ENCODE data around the gene TIMP4.

TIMP4 gene

GRCh38 chr3:12194669-12195161 is 36.0 kb upstream of the TIMP4 start:
- H3K9ac ChIP-seq (ENCODE audit: insufficient read length, low read depth) = no peak overlapping the region
- H3K4me1 ChIP-seq (ENCODE audit: insufficient read depth, insufficient read length) = no peaks in the 10 kb centered on the region
- TF ChIP-seq ZNF274 (IDR thresholded peaks at IDR 0.05; ENCODE audit: low read depth, low read length) (no peak), SUZ12 (IDR thresholded peaks at IDR 0.05; ENCODE audit: extremely low read depth, insufficient read depth, insufficient read length) (no peak), YY1 (IDR thresholded peaks at IDR 0.05; ENCODE audit: insufficient read depth, insufficient read length) (no peak)
- no peaks in the 10 kb centered on the region for H3K36me3 ChIP-seq (ENCODE audit: insufficient read depth, insufficient read length, low read length)
- no peak for DNase-seq (ENCODE audit: low read depth, low spot score)
- no peak overlapping the region for H3K4me3 ChIP-seq (ENCODE audit: insufficient read length, low read depth)
- H3K9me3 ChIP-seq (ENCODE audit: insufficient read depth, low read length) = no peaks in the 10 kb centered on the region
- H3K27me3 ChIP-seq (ENCODE audit: insufficient read depth, insufficient read length) = no peaks in the 10 kb centered on the region

DNA sequence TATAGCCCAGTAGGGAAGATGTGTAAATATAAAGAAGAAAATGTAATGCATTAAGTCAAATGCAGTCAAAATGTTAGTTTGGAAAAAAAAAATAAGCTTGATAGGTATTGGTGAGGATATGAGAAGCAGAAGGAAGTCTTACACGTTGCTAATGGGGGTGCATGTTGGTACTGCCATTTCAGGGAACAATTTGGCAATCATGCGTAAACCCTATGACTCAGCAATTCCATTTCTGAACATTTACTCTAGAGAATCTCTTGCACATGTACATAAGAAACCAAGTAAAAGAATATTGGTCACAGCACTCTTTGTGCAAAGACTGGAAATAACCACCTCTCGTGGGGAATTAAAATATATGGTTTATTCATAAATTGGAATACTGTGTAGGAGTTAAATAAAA is 35.5 kb upstream of the TIMP4 start:
- H3K9ac ChIP-seq (ENCODE audit: insufficient read length, low read depth) = no peak overlapping the region
- H3K4me1 ChIP-seq (ENCODE audit: insufficient read depth, insufficient read length) = no peaks in the 10 kb centered on the region
- TF ChIP-seq SUZ12 (IDR thresholded peaks at IDR 0.05; ENCODE audit: extremely low read depth, insufficient read depth, insufficient read length) (no peak), ZNF274 (IDR thresholded peaks at IDR 0.05; ENCODE audit: low read depth, low read length) (no peak), YY1 (IDR thresholded peaks at IDR 0.05; ENCODE audit: insufficient read depth, insufficient read length) (no peak)

DNA sequence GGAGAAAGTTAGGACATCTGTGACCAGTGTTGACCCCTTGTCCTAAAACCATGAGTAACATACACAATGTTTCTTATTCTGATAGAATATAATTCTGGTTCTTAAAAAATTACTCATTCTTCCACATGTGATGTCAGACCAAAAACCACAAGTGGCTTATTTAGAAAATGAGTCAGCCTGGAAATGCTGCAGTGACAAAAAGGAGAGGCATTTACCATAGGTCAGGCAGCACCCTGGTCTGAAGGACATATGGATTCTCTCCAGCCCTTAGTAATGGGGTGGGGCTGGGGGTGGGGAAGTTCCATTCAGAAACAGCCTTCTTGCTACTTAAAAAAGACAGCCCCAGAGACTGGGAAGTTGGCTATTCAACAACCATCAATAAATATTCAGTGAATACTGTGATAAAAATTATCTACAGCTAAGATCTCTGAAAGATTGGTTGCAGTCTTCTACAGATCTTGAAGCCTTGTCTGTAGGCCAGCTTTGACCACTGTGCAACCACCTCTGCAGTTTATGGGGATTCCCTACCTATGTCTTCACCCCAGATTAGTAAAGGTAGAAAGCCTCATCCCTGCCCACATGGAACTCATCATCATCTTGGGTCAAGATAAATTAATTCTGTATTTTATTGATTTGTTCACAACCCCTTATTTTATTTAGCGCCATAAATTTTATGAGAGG is 34.9 kb upstream of the TIMP4 start:
- no peak for TF ChIP-seq YY1 (IDR thresholded peaks at IDR 0.05; ENCODE audit: insufficient read depth, insufficient read length)
- TF ChIP-seq SUZ12 (IDR thresholded peaks at IDR 0.05; ENCODE audit: extremely low read depth, insufficient read depth, insufficient read length) = no peak
- TF ChIP-seq ZNF274 (IDR thresholded peaks at IDR 0.05; ENCODE audit: low read depth, low read length) = no peak
- Histone ChIP-seq H3K4me1 (ENCODE audit: insufficient read depth, insufficient read length) (no peaks in the 10 kb centered on the region), H3K36me3 (ENCODE audit: insufficient read depth, insufficient read length, low read length) (no peaks in the 10 kb centered on the region), H3K9me3 (ENCODE audit: insufficient read depth, low read length) (no peaks in the 10 kb centered on the region), H3K4me3 (ENCODE audit: insufficient read length, low read depth) (no peak overlapping the region), H3K27me3 (ENCODE audit: insufficient read depth, insufficient read length) (no peaks in the 10 kb centered on the region), H3K9ac (ENCODE audit: insufficient read length, low read depth) (no peak overlapping the region)
- DNase-seq (ENCODE audit: low read depth, low spot score) = no peak

More for the DNA sequence above, 35.5 kb upstream of the TIMP4 start:
- Histone ChIP-seq H3K36me3 (ENCODE audit: insufficient read depth, insufficient read length, low read length) (no peaks in the 10 kb centered on the region), H3K27me3 (ENCODE audit: insufficient read depth, insufficient read length) (no peaks in the 10 kb centered on the region), H3K9me3 (ENCODE audit: insufficient read depth, low read length) (no peaks in the 10 kb centered on the region), H3K4me3 (ENCODE audit: insufficient read length, low read depth) (no peak overlapping the region)
- no peak for DNase-seq (ENCODE audit: low read depth, low spot score)

DNA sequence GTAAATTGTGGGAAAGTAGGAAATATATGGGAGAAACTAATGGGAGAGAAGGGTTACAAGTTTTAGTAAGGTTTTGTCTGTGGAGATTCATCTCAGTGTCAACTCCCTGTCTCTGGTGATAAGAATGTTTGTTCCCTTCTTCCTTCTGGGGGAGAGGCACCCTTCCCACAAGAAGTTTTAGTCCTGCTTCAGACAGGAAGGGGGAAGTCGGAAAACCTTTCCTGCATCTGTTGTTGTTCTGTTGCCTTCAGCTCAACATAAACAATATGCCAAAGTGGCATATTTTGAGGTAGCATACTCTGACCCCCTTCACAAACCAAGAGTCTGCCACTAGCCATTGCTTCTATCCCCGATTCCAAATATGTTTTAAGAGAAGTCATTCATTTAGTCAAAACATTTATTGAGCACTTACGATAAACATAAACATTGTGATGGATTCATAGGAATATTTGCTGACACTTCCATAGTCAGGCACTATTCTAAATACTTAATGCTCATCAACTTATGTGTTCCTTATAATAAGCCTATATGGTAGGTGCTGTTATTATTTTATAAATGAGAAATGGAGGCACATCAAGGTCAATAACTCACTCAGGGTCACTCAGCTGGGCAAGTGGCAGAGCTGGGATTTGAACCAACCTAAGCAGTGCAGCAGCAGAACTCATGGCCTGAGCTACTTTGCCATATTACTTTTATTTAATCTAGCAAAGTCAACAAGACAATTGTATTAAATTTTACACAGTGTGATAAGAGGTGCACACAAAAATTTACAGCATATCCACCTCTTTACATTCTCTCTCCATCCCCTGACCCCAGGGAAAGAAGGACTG is 34.2 kb upstream of the TIMP4 start:
- Histone ChIP-seq H3K9ac (ENCODE audit: insufficient read length, low read depth) (no peak overlapping the region), H3K36me3 (ENCODE audit: insufficient read depth, insufficient read length, low read length) (no peaks in the 10 kb centered on the region), H3K9me3 (ENCODE audit: insufficient read depth, low read length) (no peaks in the 10 kb centered on the region), H3K27me3 (ENCODE audit: insufficient read depth, insufficient read length) (no peaks in the 10 kb centered on the region), H3K4me1 (ENCODE audit: insufficient read depth, insufficient read length) (peaks cover 4% of the 10 kb centered on the region), H3K4me3 (ENCODE audit: insufficient read length, low read depth) (no peak overlapping the region)
- DNase-seq (ENCODE audit: low read depth, low spot score) = no peak
- no peak for TF ChIP-seq YY1 (IDR thresholded peaks at IDR 0.05; ENCODE audit: insufficient read depth, insufficient read length)
- no peak for TF ChIP-seq SUZ12 (IDR thresholded peaks at IDR 0.05; ENCODE audit: extremely low read depth, insufficient read depth, insufficient read length)
- no peak for TF ChIP-seq ZNF274 (IDR thresholded peaks at IDR 0.05; ENCODE audit: low read depth, low read length)

- no peak for DNase-seq (ENCODE audit: low read depth, low spot score)
- no peak overlapping the region for H3K4me3 ChIP-seq (ENCODE audit: insufficient read length, low read depth)
- no peak overlapping the region for H3K9ac ChIP-seq (ENCODE audit: insufficient read length, low read depth)
- no peaks in the 10 kb centered on the region for H3K9me3 ChIP-seq (ENCODE audit: insufficient read depth, low read length)
- no peak for TF ChIP-seq SUZ12 (IDR thresholded peaks at IDR 0.05; ENCODE audit: extremely low read depth, insufficient read depth, insufficient read length)
- no peak for TF ChIP-seq YY1 (IDR thresholded peaks at IDR 0.05; ENCODE audit: insufficient read depth, insufficient read length)
- no peak for TF ChIP-seq ZNF274 (IDR thresholded peaks at IDR 0.05; ENCODE audit: low read depth, low read length)
- H3K4me1 ChIP-seq (ENCODE audit: insufficient read depth, insufficient read length) = peaks cover 4% of the 10 kb centered on the region
- H3K27me3 ChIP-seq (ENCODE audit: insufficient read depth, insufficient read length) = no peaks in the 10 kb centered on the region
- H3K36me3 ChIP-seq (ENCODE audit: insufficient read depth, insufficient read length, low read length) = no peaks in the 10 kb centered on the region
Observed at GRCh38 chr3:12192173-12192572, 33.5 kb upstream of the TIMP4 start.

DNA sequence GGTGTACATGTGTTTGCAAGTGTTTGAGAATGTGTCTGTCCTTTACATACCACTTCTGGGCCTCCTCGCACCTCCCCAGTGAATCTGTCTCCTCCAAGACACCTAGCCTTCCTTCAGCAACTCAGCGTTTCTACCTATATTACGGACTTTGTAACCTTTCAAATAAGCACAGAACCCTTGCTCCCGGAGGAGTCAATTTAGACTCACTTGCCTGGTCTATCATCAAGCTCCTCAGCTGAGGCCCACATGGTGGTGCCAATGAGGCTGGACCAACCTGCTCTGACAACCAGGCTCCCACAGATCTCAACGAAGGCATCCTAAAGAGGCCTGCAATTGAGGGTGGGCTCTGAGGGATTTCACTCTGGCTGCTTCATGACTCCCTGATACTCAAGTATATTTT is 32.8 kb upstream of the TIMP4 start:
- TF ChIP-seq SUZ12 (IDR thresholded peaks at IDR 0.05; ENCODE audit: extremely low read depth, insufficient read depth, insufficient read length) (no peak), YY1 (IDR thresholded peaks at IDR 0.05; ENCODE audit: insufficient read depth, insufficient read length) (no peak), ZNF274 (IDR thresholded peaks at IDR 0.05; ENCODE audit: low read depth, low read length) (no peak)
- peaks cover 4% of the 10 kb centered on the region for H3K4me1 ChIP-seq (ENCODE audit: insufficient read depth, insufficient read length)
- DNase-seq (ENCODE audit: low read depth, low spot score) = no peak
- no peaks in the 10 kb centered on the region for H3K9me3 ChIP-seq (ENCODE audit: insufficient read depth, low read length)
- H3K9ac ChIP-seq (ENCODE audit: insufficient read length, low read depth) = no peak overlapping the region
- no peaks in the 10 kb centered on the region for H3K36me3 ChIP-seq (ENCODE audit: insufficient read depth, insufficient read length, low read length)
- no peak overlapping the region for H3K4me3 ChIP-seq (ENCODE audit: insufficient read length, low read depth)
- H3K27me3 ChIP-seq (ENCODE audit: insufficient read depth, insufficient read length) = no peaks in the 10 kb centered on the region

DNA sequence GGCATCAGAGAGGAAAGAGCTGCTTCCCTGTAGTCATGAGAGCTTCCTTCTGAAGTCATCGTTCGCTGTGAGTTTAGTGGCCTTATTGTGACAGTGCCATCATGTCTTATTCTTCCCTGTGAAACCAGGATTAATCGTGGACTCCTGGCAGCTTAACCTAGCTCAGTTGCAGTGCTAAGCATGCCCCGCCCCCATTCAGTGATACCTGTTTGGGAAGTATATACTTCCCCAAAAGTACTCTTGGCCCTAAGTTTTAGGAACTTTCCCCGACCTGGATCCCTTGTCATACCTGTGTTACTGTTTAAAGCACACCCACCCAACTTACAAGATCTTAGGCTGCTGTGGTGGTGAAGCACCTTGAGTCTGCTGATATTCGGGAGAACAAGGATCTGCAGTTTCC is 32.1 kb upstream of the TIMP4 start:
- no peak for DNase-seq (ENCODE audit: low read depth, low spot score)
- H3K4me3 ChIP-seq (ENCODE audit: insufficient read length, low read depth) = no peak overlapping the region
- H3K9ac ChIP-seq (ENCODE audit: insufficient read length, low read depth) = no peak overlapping the region
- TF ChIP-seq ZNF274 (IDR thresholded peaks at IDR 0.05; ENCODE audit: low read depth, low read length) = no peak
- TF ChIP-seq YY1 (IDR thresholded peaks at IDR 0.05; ENCODE audit: insufficient read depth, insufficient read length) = no peak
- no peak for TF ChIP-seq SUZ12 (IDR thresholded peaks at IDR 0.05; ENCODE audit: extremely low read depth, insufficient read depth, insufficient read length)
- H3K27me3 ChIP-seq (ENCODE audit: insufficient read depth, insufficient read length) = no peaks in the 10 kb centered on the region
- no peaks in the 10 kb centered on the region for H3K9me3 ChIP-seq (ENCODE audit: insufficient read depth, low read length)
- no peaks in the 10 kb centered on the region for H3K36me3 ChIP-seq (ENCODE audit: insufficient read depth, insufficient read length, low read length)
- H3K4me1 ChIP-seq (ENCODE audit: insufficient read depth, insufficient read length) = peaks cover 4% of the 10 kb centered on the region
